ENCODE measurements around the gene MRGPRE.

MRGPRE gene

GRCh38 chr11:3226846-3227567 is 5.2 kb downstream of the MRGPRE start:
- no peak for DNase-seq

GRCh38 chr11:3225826-3226750 is 6.1 kb downstream of the MRGPRE start:
- no peak for DNase-seq

- DNase-seq: no peak
Measured at GRCh38 chr11:3225159-3225758, 7.0 kb downstream of the MRGPRE start.

- DNase-seq: no peak
Measured at GRCh38 chr11:3224401-3225057, 7.7 kb downstream of the MRGPRE start.

- DNase-seq: no peak
Measured at GRCh38 chr11:3223932-3224381, 8.3 kb downstream of the MRGPRE start.

- DNase-seq: no peak
Measured at GRCh38 chr11:3222941-3223915, 9.0 kb downstream of the MRGPRE start.

GRCh38 chr11:3222003-3222855 is 10.0 kb downstream of the MRGPRE start:
- DNase-seq: no peak

- no peak for DNase-seq
Measured at GRCh38 chr11:3221408-3222002, 10.7 kb downstream of the MRGPRE start.

GRCh38 chr11:3220521-3221407 is 11.5 kb downstream of the MRGPRE start:
- no peak for DNase-seq

GRCh38 chr11:3220101-3220500 is 12.1 kb downstream of the MRGPRE start:
- DNase-seq: no peak

- no peak for DNase-seq
Measured at GRCh38 chr11:3219281-3219892, 12.8 kb downstream of the MRGPRE start.

GRCh38 chr11:3218483-3219280 is 13.5 kb downstream of the MRGPRE start, which contains the start of gene MRGPRG:
TSS of gene MRGPRG (minus strand) at chr11:3218813. CDS start at chr11:3218813, 0 bp downstream.
- no peak for DNase-seq

- DNase-seq: no peak
Measured at GRCh38 chr11:3217818-3218482, 14.3 kb downstream of the MRGPRE start.

- no peak for DNase-seq
Measured at GRCh38 chr11:3216027-3216525, 16.1 kb downstream of the MRGPRE start.

- no peak for DNase-seq
Measured at GRCh38 chr11:3215346-3216026, 16.7 kb downstream of the MRGPRE start.

GRCh38 chr11:3214420-3214699 is 17.9 kb downstream of the MRGPRE start:
- no peak for DNase-seq

All from fibroblast of upper back skin (primary cell).